ENCODE data around the gene HOXA3.

DNA sequence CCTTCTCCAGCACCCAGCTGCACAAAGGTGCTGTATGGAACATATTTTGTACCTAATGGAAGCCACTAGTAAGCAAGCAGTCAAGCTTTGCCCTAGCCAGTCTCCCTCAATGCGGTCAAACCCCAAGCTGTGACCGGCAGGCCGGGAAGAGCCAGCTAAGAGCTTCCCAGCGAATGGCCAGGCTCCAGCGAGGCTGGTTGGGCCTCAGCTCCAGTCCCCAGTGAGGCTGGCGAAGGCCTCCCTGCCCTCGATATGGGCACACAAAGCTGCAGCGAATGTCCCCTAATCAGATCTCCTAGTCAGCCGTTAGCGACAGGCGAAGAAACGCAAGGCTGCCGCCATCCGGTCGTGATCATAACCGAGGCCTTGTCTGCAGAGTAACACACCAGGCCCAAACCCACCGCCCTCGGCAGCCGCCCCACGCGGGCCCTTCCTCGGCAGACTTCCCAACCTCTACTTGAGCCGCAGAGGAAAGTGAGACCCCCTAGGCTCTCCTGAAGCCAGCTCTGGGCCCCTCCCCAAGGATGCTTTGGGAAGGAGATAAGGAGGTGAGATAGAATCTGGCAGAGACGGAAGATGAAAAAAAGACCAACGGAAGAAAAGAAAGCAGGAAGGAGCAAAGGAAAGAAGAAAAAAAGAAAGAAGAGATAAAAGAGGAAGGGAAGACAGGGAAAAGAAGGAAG is 16.0 kb upstream of the HOXA3 start:
- TF ChIP-seq OSR1 (CRISPR knock-in tag; IDR thresholded peaks at IDR 0.05) = no peak
- TF ChIP-seq, protein P1, sequence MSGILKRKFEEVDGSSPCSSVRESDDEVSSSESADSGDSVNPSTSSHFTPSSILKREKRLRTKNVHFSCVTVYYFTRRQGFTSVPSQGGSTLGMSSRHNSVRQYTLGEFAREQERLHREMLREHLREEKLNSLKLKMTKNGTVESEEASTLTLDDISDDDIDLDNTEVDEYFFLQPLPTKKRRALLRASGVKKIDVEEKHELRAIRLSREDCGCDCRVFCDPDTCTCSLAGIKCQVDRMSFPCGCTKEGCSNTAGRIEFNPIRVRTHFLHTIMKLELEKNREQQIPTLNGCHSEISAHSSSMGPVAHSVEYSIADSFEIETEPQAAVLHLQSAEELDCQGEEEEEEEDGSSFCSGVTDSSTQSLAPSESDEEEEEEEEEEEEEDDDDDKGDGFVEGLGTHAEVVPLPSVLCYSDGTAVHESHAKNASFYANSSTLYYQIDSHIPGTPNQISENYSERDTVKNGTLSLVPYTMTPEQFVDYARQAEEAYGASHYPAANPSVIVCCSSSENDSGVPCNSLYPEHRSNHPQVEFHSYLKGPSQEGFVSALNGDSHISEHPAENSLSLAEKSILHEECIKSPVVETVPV (CRISPR knock-in tag; IDR thresholded peaks at IDR 0.05) = no peak
- TF ChIP-seq, protein P2, sequence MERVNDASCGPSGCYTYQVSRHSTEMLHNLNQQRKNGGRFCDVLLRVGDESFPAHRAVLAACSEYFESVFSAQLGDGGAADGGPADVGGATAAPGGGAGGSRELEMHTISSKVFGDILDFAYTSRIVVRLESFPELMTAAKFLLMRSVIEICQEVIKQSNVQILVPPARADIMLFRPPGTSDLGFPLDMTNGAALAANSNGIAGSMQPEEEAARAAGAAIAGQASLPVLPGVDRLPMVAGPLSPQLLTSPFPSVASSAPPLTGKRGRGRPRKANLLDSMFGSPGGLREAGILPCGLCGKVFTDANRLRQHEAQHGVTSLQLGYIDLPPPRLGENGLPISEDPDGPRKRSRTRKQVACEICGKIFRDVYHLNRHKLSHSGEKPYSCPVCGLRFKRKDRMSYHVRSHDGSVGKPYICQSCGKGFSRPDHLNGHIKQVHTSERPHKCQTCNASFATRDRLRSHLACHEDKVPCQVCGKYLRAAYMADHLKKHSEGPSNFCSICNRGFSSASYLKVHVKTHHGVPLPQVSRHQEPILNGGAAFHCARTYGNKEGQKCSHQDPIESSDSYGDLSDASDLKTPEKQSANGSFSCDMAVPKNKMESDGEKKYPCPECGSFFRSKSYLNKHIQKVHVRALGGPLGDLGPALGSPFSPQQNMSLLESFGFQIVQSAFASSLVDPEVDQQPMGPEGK (CRISPR knock-in tag; IDR thresholded peaks at IDR 0.05; ENCODE audit: borderline replicate concordance) = no peak
